Measurements from ENCODE around the gene GATAD2A. TPM values are rescaled to one million over a fixed set of nuclear protein-coding genes. Genes with fewer than 3 reads are reported as not detected.

Gene GATAD2A
- total and polyA plus RNA-seq, 2 of the 8 experiments (the other 6 are each of a cell fraction or from before 2014, with no cell fraction given), result 38.4 to 205 TPM

GRCh38 chr19:19480688-19481087 is 75.2 kb downstream of the GATAD2A start:
- no peak overlapping the region for H3K9ac ChIP-seq (replicated peaks in 1 of 4; ENCODE audit: extremely low read depth in 1 of 4, low read depth in 3 of 4, low read length in 3 of 4)
- H4K5ac ChIP-seq (ENCODE audit: insufficient read length, low read depth, low read length), result no peak overlapping the region
- no peak overlapping the region for H3K4me3 ChIP-seq (ENCODE audit: extremely low read depth in 1 of 4, insufficient read depth in 2 of 4, low read depth in 3 of 4, low read length in 4 of 4)
- H4K20me1 ChIP-seq (replicated peaks in 1 of 2; ENCODE audit: control insufficient read depth in 1 of 2, insufficient read depth in 2 of 2, low read length in 2 of 2), result peaks cover 15 to 49% of the 10 kb centered on the region in 2 experiments
- H3K14ac ChIP-seq (ENCODE audit: insufficient read length), result no peak overlapping the region
- no peak overlapping the region for H3K27ac ChIP-seq (ENCODE audit: low read depth, low read length)
- peaks cover 6 to 92% of the 10 kb centered on the region in 2 experiments; a peak in 3 of 4 replicates for H3K79me2 ChIP-seq (ENCODE audit: control insufficient read depth in 1 of 2, insufficient read depth in 2 of 2, low read length in 2 of 2)
- no peak overlapping the region for H2BK15ac ChIP-seq (ENCODE audit: low read length)
- ChIA-PET POLR2A (ENCODE audit: partially characterized antibody) (interaction anchor here (2.1 kb wide), 1 partner anchor 75 kb away, joined by 5 read pairs; the partner anchor contains the start of gene GATAD2A), CTCF (ENCODE audit: partially characterized antibody) (interaction anchor here (0.6 to 2.2 kb wide), 4 partner anchors 10 to 63 kb away, joined by 3 to 19 read pairs (median 4); no protein-coding TSS in a partner anchor)
- peaks cover 0 to 3% (median under 1%) of the 10 kb centered on the region in 4 experiments; a peak in 2 of 8 replicates for H3K36me3 ChIP-seq (ENCODE audit: control insufficient read depth in 2 of 4, insufficient read depth in 4 of 4, low read length in 3 of 4)
- no peak overlapping the region for H2BK120ac ChIP-seq (replicated peaks; ENCODE audit: low read depth, low read length)
- no peak overlapping the region for H4K91ac ChIP-seq (replicated peaks; ENCODE audit: insufficient read length, low read length)
- no peak overlapping the region; the same call in 1 of the 2 replicates for H2BK5ac ChIP-seq (ENCODE audit: low read depth, low read length)
- peaks cover 3 to 12% (median 8%) of the 10 kb centered on the region in 4 experiments; a peak in 6 of 7 replicates for H3K4me1 ChIP-seq (replicated peaks in 1 of 4; ENCODE audit: control insufficient read depth in 3 of 4, insufficient read depth in 4 of 4, low read length in 3 of 4)
- no peak overlapping the region for H4K8ac ChIP-seq (ENCODE audit: extremely low read depth, insufficient read depth, low read length)
- H3K23ac ChIP-seq (ENCODE audit: insufficient read length), result no peak overlapping the region
- DNase-seq (ENCODE audit: low read depth in 1 of 2, low spot score in 2 of 2) (no peak), FAIRE-seq (no peak)
- H3K9me3 ChIP-seq (ENCODE audit: insufficient read depth in 2 of 2, low read depth in 1 of 2, low read length in 1 of 2), result no peaks in the 10 kb centered on the region
- no peak overlapping the region for H2BK20ac ChIP-seq (ENCODE audit: low read length)
- 84% methylated on average over 5 of the region's 5 CpGs; no CpG with 5 or more reads in 1 of the 2 experiments for WGBS, 2 experiments (ENCODE audit: extremely low coverage in 1 of 2, insufficient coverage in 1 of 2, insufficient read length in 1 of 2, insufficient replicate concordance in 2 of 2, low coverage in 1 of 2, low lambda C conversion rate in 2 of 2, missing lambda C conversion rate in 1 of 2)
- no peaks in the 10 kb centered on the region for H3K27me3 ChIP-seq (replicated peaks in 1 of 4; ENCODE audit: control insufficient read depth in 3 of 4, extremely low read depth in 1 of 4, insufficient read depth in 3 of 4, low read length in 3 of 4)
- no peak overlapping the region for H3K4me2 ChIP-seq (ENCODE audit: insufficient read depth in 1 of 2, low read depth in 2 of 2, low read length in 2 of 2)
- no peak overlapping the region for H3K4ac ChIP-seq (replicated peaks; ENCODE audit: insufficient read length, low read depth, low read length)
- no peak overlapping the region for H2AFZ ChIP-seq (ENCODE audit: low read length)
- no peak overlapping the region for H2BK12ac ChIP-seq (ENCODE audit: low read depth, low read length)
- no peaks in the 10 kb centered on the region; the same call in 1 of the 2 replicates for H3K23me2 ChIP-seq (ENCODE audit: low read depth, low read length)
- peaks cover 29% of the 10 kb centered on the region for H3K79me1 ChIP-seq (ENCODE audit: low read depth, low read length)
- H3K18ac ChIP-seq (ENCODE audit: extremely low read depth, low read length), result no peak overlapping the region
- H2AK5ac ChIP-seq (ENCODE audit: low read depth, low read length), result no peak overlapping the region
- H3K56ac ChIP-seq (replicated peaks; ENCODE audit: insufficient read length, low read depth, low read length), result no peak overlapping the region
- TF ChIP-seq JUN (IDR thresholded peaks at IDR 0.05; ENCODE audit: low read depth, low read length) (no peak), BCL11A (IDR thresholded peaks at IDR 0.05; ENCODE audit: low read depth in 2 of 2, low read length in 2 of 2) (no peak), EZH2 (IDR thresholded peaks at IDR 0.05; ENCODE audit: low read depth, low read length, severe bottlenecking) (no peak), EGR1 (IDR thresholded peaks at IDR 0.05; ENCODE audit: borderline replicate concordance, low read depth, low read length) (no peak)

Data from H1 (cell line).